Activated gamma-delta T cell treated with anti-CD3 and anti-CD28 coated beads, Interleukin-2, amount 50 U/mL, for 16 hours (primary cell): ENCODE results near the gene TATDN3.
A peak's percentile ranks its signal among the peaks of the same experiment; 100 is the strongest.
"Not testable (repeated sequence)": the region's sequence is repeated elsewhere in the genome, so short reads cannot be mapped to it uniquely, and the experiment has no call there.

Source experiments
- DNase-seq: peaks from one replicate; pipeline ENCODE4 v3.0.0-alpha.2; 2020; ENCODE audit warnings: low read depth

TATDN3 gene

GRCh38 chr1:212791676-212792395, at the start of gene TATDN3, which contains the start of gene NSL1:
TATDN3 (plus strand) TSS chr1:212791894; CDS start chr1:212791922, 28 bp downstream.
NSL1 (minus strand) TSS chr1:212791777; CDS start chr1:212791763, 14 bp downstream.
- DNase-seq, result peak; percentile 95

GRCh38 chr1:212743901-212744475, 47.7 kb upstream of the TATDN3 start:
- no peak for DNase-seq

- DNase-seq, result no peak
Observed at GRCh38 chr1:212745303-212745702, 46.4 kb upstream of the TATDN3 start.

GRCh38 chr1:212746546-212746945, 45.1 kb upstream of the TATDN3 start:
- no peak for DNase-seq

GRCh38 chr1:212749821-212750535, 41.7 kb upstream of the TATDN3 start:
- DNase-seq, result no peak

- DNase-seq, result no peak
Observed at GRCh38 chr1:212752252-212752933, 39.3 kb upstream of the TATDN3 start.

GRCh38 chr1:212752934-212753497, 38.7 kb upstream of the TATDN3 start:
- DNase-seq, result no peak

GRCh38 chr1:212753749-212754148, 37.9 kb upstream of the TATDN3 start:
- no peak for DNase-seq

- DNase-seq, result no peak
Observed at GRCh38 chr1:212754193-212754592, 37.5 kb upstream of the TATDN3 start.

- no peak for DNase-seq
Observed at GRCh38 chr1:212754680-212755079, 37.0 kb upstream of the TATDN3 start.

- no peak for DNase-seq
Observed at GRCh38 chr1:212759683-212760082, 32.0 kb upstream of the TATDN3 start.

GRCh38 chr1:212760126-212760823, 31.4 kb upstream of the TATDN3 start:
- peak; percentile 13 for DNase-seq

- DNase-seq, result no peak
Observed at GRCh38 chr1:212762234-212762633, 29.5 kb upstream of the TATDN3 start.

GRCh38 chr1:212762839-212763238, 28.9 kb upstream of the TATDN3 start:
- no peak for DNase-seq

GRCh38 chr1:212764718-212765281, 26.9 kb upstream of the TATDN3 start:
- not testable (repeated sequence) for DNase-seq

GRCh38 chr1:212766825-212767224, 24.9 kb upstream of the TATDN3 start:
- not testable (repeated sequence) for DNase-seq

GRCh38 chr1:212769459-212770167, 22.1 kb upstream of the TATDN3 start:
- DNase-seq, result no peak

GRCh38 chr1:212771341-212771740, 20.4 kb upstream of the TATDN3 start:
- DNase-seq, result no peak

GRCh38 chr1:212773011-212773410, 18.7 kb upstream of the TATDN3 start:
- no peak for DNase-seq

- no peak for DNase-seq
Observed at GRCh38 chr1:212774584-212774983, 17.1 kb upstream of the TATDN3 start.
